Colon (tissue), 2 donors: Measurements from ENCODE around the gene ATG2B.

Source experiments
- FAIRE-seq: peaks from 2 replicates; lab custom pipeline; 2012; peaks lifted over from hg19 to GRCh38; lab: Jason Lieb, UNC
- donor health status: control.
- donor health status: control.

Gene ATG2B

GRCh38 chr14:96362965-96363750, at the start of gene ATG2B, which contains the start of gene GSKIP:
TSS of gene ATG2B (minus strand) at chr14:96363341. CDS start at chr14:96362976, 365 bp downstream.
TSS of gene GSKIP (plus strand) at chr14:96363526. CDS start at chr14:96382248, 18,722 bp downstream.
- no peak for FAIRE-seq

- no peak for FAIRE-seq
These were observed 47.0 kb upstream of the ATG2B start for GRCh38 chr14:96410119-96410518.

GRCh38 chr14:96409701-96410100, 46.6 kb upstream of the ATG2B start:
- FAIRE-seq: no peak

GRCh38 chr14:96408608-96409007, 45.5 kb upstream of the ATG2B start:
- FAIRE-seq: no peak

- no peak for FAIRE-seq
These were observed 44.9 kb upstream of the ATG2B start for GRCh38 chr14:96407935-96408570.

- FAIRE-seq: no peak
These were observed 42.5 kb upstream of the ATG2B start for GRCh38 chr14:96405677-96406076.

GRCh38 chr14:96403409-96403808, 40.3 kb upstream of the ATG2B start:
- no peak for FAIRE-seq

GRCh38 chr14:96400495-96400894, 37.4 kb upstream of the ATG2B start:
- no peak for FAIRE-seq

GRCh38 chr14:96399405-96399804, 36.3 kb upstream of the ATG2B start:
- no peak for FAIRE-seq

GRCh38 chr14:96398921-96399320, 35.8 kb upstream of the ATG2B start:
- FAIRE-seq: no peak

GRCh38 chr14:96398432-96398831, 35.3 kb upstream of the ATG2B start:
- FAIRE-seq: no peak

GRCh38 chr14:96394047-96394815, 31.1 kb upstream of the ATG2B start:
- FAIRE-seq: no peak

GRCh38 chr14:96393071-96393691, 30.0 kb upstream of the ATG2B start:
- FAIRE-seq: no peak

- no peak for FAIRE-seq
These were observed 28.4 kb upstream of the ATG2B start for GRCh38 chr14:96391293-96392118.

- FAIRE-seq: no peak
These were observed 27.8 kb upstream of the ATG2B start for GRCh38 chr14:96390965-96391292.

- no peak for FAIRE-seq
These were observed 22.2 kb upstream of the ATG2B start for GRCh38 chr14:96385385-96385784.

GRCh38 chr14:96384740-96385139, 21.6 kb upstream of the ATG2B start:
- peak; percentile 31 for FAIRE-seq

- FAIRE-seq: no peak
These were observed 20.9 kb upstream of the ATG2B start for GRCh38 chr14:96384053-96384452.

- FAIRE-seq: no peak
These were observed 20.3 kb upstream of the ATG2B start for GRCh38 chr14:96383445-96383844.

GRCh38 chr14:96380735-96381134, 17.6 kb upstream of the ATG2B start:
- no peak for FAIRE-seq

GRCh38 chr14:96376093-96376492, 13.0 kb upstream of the ATG2B start:
- peak; percentile 31 for FAIRE-seq

- no peak for FAIRE-seq
These were observed 10.4 kb upstream of the ATG2B start for GRCh38 chr14:96373538-96373937.
